ENCODE data around the gene EPHA6.

DNA sequence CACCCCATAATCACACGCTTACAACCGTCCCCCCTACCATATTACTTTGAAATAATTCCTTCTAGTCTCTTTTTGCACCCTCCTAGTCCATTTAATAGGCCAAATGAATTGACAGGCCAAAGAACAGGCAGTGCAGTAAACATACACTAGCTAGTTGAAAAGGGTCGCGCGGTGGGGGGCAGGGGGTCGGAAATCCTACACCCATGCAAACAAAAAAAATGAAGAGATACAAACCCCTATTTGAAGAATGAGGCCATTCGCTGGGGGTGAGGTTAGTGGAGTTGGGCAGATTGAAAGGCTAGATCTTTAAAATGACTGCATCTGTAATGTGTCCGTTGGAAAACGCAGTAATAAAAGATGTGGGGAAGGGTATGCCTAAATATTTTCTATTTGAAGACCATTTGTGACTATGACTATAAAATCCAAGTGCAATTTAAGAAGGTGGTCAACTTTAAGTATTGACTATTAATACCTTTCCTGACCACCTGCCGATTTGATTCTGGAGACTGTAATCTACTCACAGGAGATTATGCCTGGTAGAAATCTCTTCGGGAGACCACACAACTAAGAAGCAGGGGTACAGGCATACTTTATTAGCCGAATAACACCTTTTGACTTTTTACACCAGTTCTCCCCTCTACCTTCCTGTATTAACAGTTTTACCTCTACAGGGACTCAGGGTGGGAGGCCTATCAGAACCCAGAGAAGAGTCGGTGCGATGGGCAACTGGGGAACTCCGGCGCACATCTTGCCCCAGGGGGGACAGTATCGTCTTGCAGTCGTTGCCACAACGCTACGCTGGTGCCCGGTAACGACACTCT lies 949.4 kb downstream of the EPHA6 start:
- TF ChIP-seq CTCF (conservative IDR thresholded peaks at IDR 0.05; ENCODE audit: low read depth, low read length) (no peak), EZH2 (IDR thresholded peaks at IDR 0.05; ENCODE audit: low read length, unreplicated experiment) (no peak), EZH2phosphoT487 (IDR thresholded peaks at IDR 0.05; ENCODE audit: borderline replicate concordance, low read length) (no peak)
